ENCODE measurements around the gene PCSK6. TPM values are rescaled to one million over a fixed set of nuclear protein-coding genes. Genes with fewer than 3 reads are reported as not detected.

PCSK6 gene
- total RNA-seq, 2 donors from 2014 or later = 5.1 to 8.8 TPM

- DNase-seq (ENCODE audit: low spot score) (no peak), ATAC-seq (ENCODE audit: insufficient number of reproducible peaks, low FRiP score, low read depth) (no peak)
- Histone ChIP-seq H3K4me1 (ENCODE audit: control insufficient read depth in 1 of 2, low read depth in 2 of 2) (peaks cover 0 to 12% of the 10 kb centered on the region in 2 donors), H3K27ac (no peak overlapping the region), H3K9me3 (no peaks in the 10 kb centered on the region), H3K36me3 (no peaks in the 10 kb centered on the region), H3K27me3 (replicated peaks; ENCODE audit: insufficient read depth) (no peaks in the 10 kb centered on the region), H3K4me3 (no peak overlapping the region)
- TF ChIP-seq, protein P1, sequence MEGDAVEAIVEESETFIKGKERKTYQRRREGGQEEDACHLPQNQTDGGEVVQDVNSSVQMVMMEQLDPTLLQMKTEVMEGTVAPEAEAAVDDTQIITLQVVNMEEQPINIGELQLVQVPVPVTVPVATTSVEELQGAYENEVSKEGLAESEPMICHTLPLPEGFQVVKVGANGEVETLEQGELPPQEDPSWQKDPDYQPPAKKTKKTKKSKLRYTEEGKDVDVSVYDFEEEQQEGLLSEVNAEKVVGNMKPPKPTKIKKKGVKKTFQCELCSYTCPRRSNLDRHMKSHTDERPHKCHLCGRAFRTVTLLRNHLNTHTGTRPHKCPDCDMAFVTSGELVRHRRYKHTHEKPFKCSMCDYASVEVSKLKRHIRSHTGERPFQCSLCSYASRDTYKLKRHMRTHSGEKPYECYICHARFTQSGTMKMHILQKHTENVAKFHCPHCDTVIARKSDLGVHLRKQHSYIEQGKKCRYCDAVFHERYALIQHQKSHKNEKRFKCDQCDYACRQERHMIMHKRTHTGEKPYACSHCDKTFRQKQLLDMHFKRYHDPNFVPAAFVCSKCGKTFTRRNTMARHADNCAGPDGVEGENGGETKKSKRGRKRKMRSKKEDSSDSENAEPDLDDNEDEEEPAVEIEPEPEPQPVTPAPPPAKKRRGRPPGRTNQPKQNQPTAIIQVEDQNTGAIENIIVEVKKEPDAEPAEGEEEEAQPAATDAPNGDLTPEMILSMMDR (IDR thresholded peaks at IDR 0.05) = no peak
Observed at GRCh38 chr15:101255615-101256241, 233.8 kb downstream of the PCSK6 start.

DNA sequence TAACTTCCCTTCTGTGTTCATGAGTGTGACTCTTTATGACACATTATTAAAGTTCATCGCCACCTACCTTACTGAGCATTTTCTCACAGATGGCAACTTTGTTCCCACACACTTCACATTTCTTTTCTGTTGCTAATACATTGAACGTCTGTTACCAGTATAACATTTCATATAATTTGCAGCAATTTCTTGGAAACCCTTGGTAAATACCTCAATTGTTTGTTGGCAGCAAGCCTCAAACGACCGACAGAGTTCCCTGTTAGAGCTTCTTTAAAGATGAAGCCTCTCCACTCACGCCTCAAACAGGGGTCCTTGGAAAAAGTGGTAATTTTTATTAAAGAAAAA is 234.5 kb downstream of the PCSK6 start:
- TF ChIP-seq, protein P1 (IDR thresholded peaks at IDR 0.05) = no peak
- Histone ChIP-seq H3K9me3 (no peaks in the 10 kb centered on the region), H3K4me3 (no peak overlapping the region), H3K27ac (no peak overlapping the region), H3K36me3 (no peaks in the 10 kb centered on the region), H3K27me3 (replicated peaks; ENCODE audit: insufficient read depth) (no peaks in the 10 kb centered on the region), H3K4me1 (ENCODE audit: control insufficient read depth in 1 of 2, low read depth in 2 of 2) (peaks cover 4 to 18% of the 10 kb centered on the region in 2 donors)
- ATAC-seq (ENCODE audit: insufficient number of reproducible peaks, low FRiP score, low read depth) = no peak
- no peak for DNase-seq (ENCODE audit: low spot score)

- ATAC-seq (ENCODE audit: insufficient number of reproducible peaks, low FRiP score, low read depth) = no peak
- H3K36me3 ChIP-seq = no peaks in the 10 kb centered on the region
- H3K4me1 ChIP-seq (ENCODE audit: control insufficient read depth in 1 of 2, low read depth in 2 of 2) = peaks cover 11 to 24% of the 10 kb centered on the region in 2 donors
- no peak for DNase-seq (ENCODE audit: low spot score)
- no peak overlapping the region for H3K27ac ChIP-seq
- H3K27me3 ChIP-seq (replicated peaks; ENCODE audit: insufficient read depth) = no peaks in the 10 kb centered on the region
- TF ChIP-seq, protein P1 (IDR thresholded peaks at IDR 0.05) = no peak
- H3K4me3 ChIP-seq = no peak overlapping the region
- H3K9me3 ChIP-seq = no peaks in the 10 kb centered on the region
Observed at GRCh38 chr15:101254157-101255050, 235.1 kb downstream of the PCSK6 start.

Other genes starting within 250 kb of the PCSK6 start
- 100 to 1,000 TPM in 1 of 2 donors, 10 to 100 TPM in 1; 35.7 to 153 TPM for gene CHSY1, start 237.7 kb downstream of the PCSK6 start, total RNA-seq
- gene SELENOS, start 212.2 kb downstream of the PCSK6 start, total RNA-seq = 10 to 100 TPM; 84.6 to 92.6 TPM
- 10 to 100 TPM; 31.0 to 60.0 TPM for gene SNRPA1, start 194.5 kb downstream of the PCSK6 start, total RNA-seq
- gene TM2D3, start 162.7 kb upstream of the PCSK6 start, total RNA-seq = 100 to 1,000 TPM in 1 of 2 donors, 10 to 100 TPM in 1; 39.8 to 104 TPM
- 10 to 100 TPM; 20.5 to 21.3 TPM for gene TARS3, start 234.8 kb upstream of the PCSK6 start, total RNA-seq